ENCODE measurements around the gene MEIKIN.
"Not testable (repeated sequence)": the region's sequence is repeated elsewhere in the genome, so short reads cannot be mapped to it uniquely, and the experiment has no call there.

MEIKIN gene

DNA sequence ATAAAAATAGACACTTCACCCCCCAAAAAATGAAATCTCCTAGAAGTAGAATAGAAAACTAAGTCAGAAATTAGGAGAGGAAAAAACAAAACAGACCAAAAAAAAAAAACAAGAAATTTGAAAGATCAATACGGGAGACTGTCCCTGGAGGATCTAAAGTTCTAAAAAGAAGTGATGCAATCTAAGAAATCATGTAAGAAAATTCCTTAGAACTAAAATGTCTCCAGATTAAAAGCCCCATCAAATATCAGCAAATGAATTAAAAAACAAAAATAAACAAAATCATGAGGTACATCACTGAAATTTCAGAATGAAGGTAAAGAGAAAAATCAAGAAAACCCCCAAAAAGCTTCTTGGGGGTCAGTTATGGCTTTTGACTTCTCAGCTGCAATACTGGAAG is 162.1 kb downstream of the MEIKIN start:
- H3K4me3 ChIP-seq (ENCODE audit: low read depth, low read length) = no peak overlapping the region
- TF ChIP-seq, protein P1, sequence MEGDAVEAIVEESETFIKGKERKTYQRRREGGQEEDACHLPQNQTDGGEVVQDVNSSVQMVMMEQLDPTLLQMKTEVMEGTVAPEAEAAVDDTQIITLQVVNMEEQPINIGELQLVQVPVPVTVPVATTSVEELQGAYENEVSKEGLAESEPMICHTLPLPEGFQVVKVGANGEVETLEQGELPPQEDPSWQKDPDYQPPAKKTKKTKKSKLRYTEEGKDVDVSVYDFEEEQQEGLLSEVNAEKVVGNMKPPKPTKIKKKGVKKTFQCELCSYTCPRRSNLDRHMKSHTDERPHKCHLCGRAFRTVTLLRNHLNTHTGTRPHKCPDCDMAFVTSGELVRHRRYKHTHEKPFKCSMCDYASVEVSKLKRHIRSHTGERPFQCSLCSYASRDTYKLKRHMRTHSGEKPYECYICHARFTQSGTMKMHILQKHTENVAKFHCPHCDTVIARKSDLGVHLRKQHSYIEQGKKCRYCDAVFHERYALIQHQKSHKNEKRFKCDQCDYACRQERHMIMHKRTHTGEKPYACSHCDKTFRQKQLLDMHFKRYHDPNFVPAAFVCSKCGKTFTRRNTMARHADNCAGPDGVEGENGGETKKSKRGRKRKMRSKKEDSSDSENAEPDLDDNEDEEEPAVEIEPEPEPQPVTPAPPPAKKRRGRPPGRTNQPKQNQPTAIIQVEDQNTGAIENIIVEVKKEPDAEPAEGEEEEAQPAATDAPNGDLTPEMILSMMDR (IDR thresholded peaks at IDR 0.05; ENCODE audit: low read depth, low read length) = no peak

- TF ChIP-seq, protein P1 (IDR thresholded peaks at IDR 0.05; ENCODE audit: low read depth, low read length) = no peak
Observed at GRCh38 chr5:131782717-131783116, 162.7 kb downstream of the MEIKIN start.

DNA sequence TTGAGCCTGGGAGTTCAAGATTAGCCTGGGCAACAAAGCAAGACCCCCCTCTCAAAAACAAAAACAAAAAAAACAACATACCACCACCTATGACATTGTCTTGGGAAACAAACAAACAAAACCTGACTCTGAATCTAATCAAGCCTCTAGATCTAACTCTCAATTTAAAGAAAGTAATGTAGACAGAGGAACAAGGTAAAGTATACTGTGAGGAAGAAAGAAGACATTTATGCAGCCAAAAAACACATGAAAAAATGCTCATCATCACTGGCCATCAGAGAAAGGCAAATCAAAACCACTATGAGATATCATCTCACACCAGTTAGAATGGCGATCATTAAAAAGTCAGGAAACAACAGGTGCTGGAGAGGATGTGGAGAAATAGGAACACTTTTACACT is 167.3 kb downstream of the MEIKIN start:
- not testable (repeated sequence) for H3K4me3 ChIP-seq (ENCODE audit: low read depth, low read length)

More at GRCh38 chr5:131782717-131783116, 162.7 kb downstream of the MEIKIN start:
- no peak overlapping the region for H3K4me3 ChIP-seq (ENCODE audit: low read depth, low read length)

GRCh38 chr5:131776450-131776849 is 169.0 kb downstream of the MEIKIN start:
- TF ChIP-seq, protein P1 (IDR thresholded peaks at IDR 0.05; ENCODE audit: low read depth, low read length) = no peak
- H3K4me3 ChIP-seq (ENCODE audit: low read depth, low read length) = no peak overlapping the region

GRCh38 chr5:131774652-131775367 is 170.7 kb downstream of the MEIKIN start:
- H3K4me3 ChIP-seq (ENCODE audit: low read depth, low read length) = no peak overlapping the region
- TF ChIP-seq, protein P1 (IDR thresholded peaks at IDR 0.05; ENCODE audit: low read depth, low read length) = no peak

- TF ChIP-seq, protein P1 (IDR thresholded peaks at IDR 0.05; ENCODE audit: low read depth, low read length) = no peak
Observed at GRCh38 chr5:131773805-131774204, 171.7 kb downstream of the MEIKIN start.

GRCh38 chr5:131771692-131772091 is 173.8 kb downstream of the MEIKIN start:
- H3K4me3 ChIP-seq (ENCODE audit: low read depth, low read length) = no peak overlapping the region
- TF ChIP-seq, protein P1 (IDR thresholded peaks at IDR 0.05; ENCODE audit: low read depth, low read length) = no peak

More at GRCh38 chr5:131773805-131774204, 171.7 kb downstream of the MEIKIN start:
- no peak overlapping the region for H3K4me3 ChIP-seq (ENCODE audit: low read depth, low read length)

DNA sequence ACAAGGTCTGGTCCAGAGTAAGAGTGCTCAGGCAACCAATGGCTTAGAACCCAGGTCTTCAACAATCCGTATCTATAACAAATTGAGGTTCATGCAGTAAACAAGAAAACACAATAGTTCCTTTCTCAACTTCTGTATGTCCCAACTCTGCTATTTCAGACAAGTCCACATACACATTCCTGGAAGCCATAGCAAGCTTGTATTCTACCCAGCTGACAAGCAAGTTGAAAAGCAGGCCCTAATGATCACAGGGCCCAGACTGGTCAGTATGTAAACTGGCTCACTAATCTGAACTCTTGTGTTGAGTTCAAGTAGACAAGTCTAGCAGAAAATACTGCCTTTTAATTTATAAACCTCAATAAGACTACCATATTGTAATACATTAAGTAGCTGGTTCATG is 175.5 kb downstream of the MEIKIN start:
- H3K4me3 ChIP-seq (ENCODE audit: low read depth, low read length) = no peak overlapping the region
- TF ChIP-seq, protein P1 (IDR thresholded peaks at IDR 0.05; ENCODE audit: low read depth, low read length) = no peak
